ENCODE measurements around the gene RNASE4.

RNASE4 gene

GRCh38 chr14:20676072-20676471, 8.3 kb upstream of the RNASE4 start:
- no peak for DNase-seq

GRCh38 chr14:20679907-20680306, 4.5 kb upstream of the RNASE4 start:
- no peak for DNase-seq

- DNase-seq: no peak
Measured at GRCh38 chr14:20680363-20680762, 4.0 kb upstream of the RNASE4 start.

GRCh38 chr14:20680843-20681347, 3.5 kb upstream of the RNASE4 start:
- DNase-seq: no peak

- peak; percentile 78 for DNase-seq
Measured at GRCh38 chr14:20681348-20682126, 2.8 kb upstream of the RNASE4 start.

- no peak for DNase-seq
Measured at GRCh38 chr14:20682127-20682434, 2.3 kb upstream of the RNASE4 start.

- DNase-seq: peak; percentile 71
Measured at GRCh38 chr14:20682435-20683124, 1.8 kb upstream of the RNASE4 start.

- DNase-seq: peak; percentile 55
Measured at GRCh38 chr14:20683125-20683890, 1.1 kb upstream of the RNASE4 start.

GRCh38 chr14:20684662-20685456, 499 bp downstream of the RNASE4 start:
- no peak for DNase-seq

- no peak for DNase-seq
Measured at GRCh38 chr14:20686386-20687143, 2.2 kb downstream of the RNASE4 start.

GRCh38 chr14:20687362-20688166, 3.2 kb downstream of the RNASE4 start:
- no peak for DNase-seq

GRCh38 chr14:20688167-20688839, 3.9 kb downstream of the RNASE4 start, which contains the start of gene ANG:
Gene ANG, plus strand, starts transcription at chr14:20688764. Its CDS starts 4,801 bp downstream, at chr14:20693565.
- DNase-seq: no peak

GRCh38 chr14:20690848-20691640, 6.7 kb downstream of the RNASE4 start:
- peak; percentile 36 for DNase-seq

- DNase-seq: no peak
Measured at GRCh38 chr14:20692116-20692751, 7.9 kb downstream of the RNASE4 start.

GRCh38 chr14:20696764-20697163, 12.4 kb downstream of the RNASE4 start:
- DNase-seq: no peak

GRCh38 chr14:20697273-20698017, 13.1 kb downstream of the RNASE4 start:
- DNase-seq: peak; percentile 52

GRCh38 chr14:20698018-20698329, 13.6 kb downstream of the RNASE4 start:
- DNase-seq: no peak

- DNase-seq: no peak
Measured at GRCh38 chr14:20698934-20699333, 14.6 kb downstream of the RNASE4 start.
